ENCODE results near the gene TSPAN7. TPM values are rescaled to one million over a fixed set of nuclear protein-coding genes. Genes with fewer than 3 reads are reported as not detected.

Gene TSPAN7
- polyA plus RNA-seq, 2 of the 4 experiments (the other 2 are of a cell fraction) = 2.5 to 6.1 TPM

DNA sequence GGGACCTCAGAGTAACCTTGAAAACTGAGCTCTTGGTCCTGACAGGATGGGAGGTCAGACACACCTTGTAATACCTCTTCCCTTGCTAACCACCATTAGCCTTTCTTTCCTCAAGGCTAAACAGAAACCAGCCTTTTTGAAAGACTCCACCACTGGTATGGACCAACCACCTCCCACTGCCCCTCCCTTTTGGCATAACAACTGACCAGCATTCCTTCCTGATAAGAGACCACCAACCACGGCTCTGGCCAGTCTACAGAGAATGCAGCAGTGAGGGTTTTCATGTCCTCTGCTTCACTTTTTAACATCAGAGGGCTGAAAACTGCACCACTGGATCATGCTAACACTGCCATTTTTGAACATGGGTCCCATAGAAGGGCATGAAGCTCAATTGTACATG lies 139.7 kb downstream of the TSPAN7 start:
- ATAC-seq (no peak), FAIRE-seq (no peak), DNase-seq (ENCODE audit: low read depth in 1 of 2, low spot score in 1 of 2) (no peak)
- Histone ChIP-seq H3K4me2 (no peak overlapping the region), H3K27ac (no peak overlapping the region), H3K9me3 (no peaks in the 10 kb centered on the region), H3K4me3 (no peak overlapping the region), H3K4me1 (no peaks in the 10 kb centered on the region)
- POLR2A ChIA-PET = no interaction called here
- CTCF ChIA-PET = no interaction called here
- TF ChIP-seq TP53 (CRISPR knock-in tag; IDR thresholded peaks at IDR 0.05) = no peak
- TF ChIP-seq KDM1A (IDR thresholded peaks at IDR 0.05; ENCODE audit: low read depth) = no peak
- TF ChIP-seq TFCP2L1 (CRISPR knock-in tag; IDR thresholded peaks at IDR 0.05) = no peak
- no peak for TF ChIP-seq RNF2 (IDR thresholded peaks at IDR 0.05; ENCODE audit: borderline replicate concordance, low read depth)
- no peak for TF ChIP-seq HEYL (CRISPR knock-in tag; IDR thresholded peaks at IDR 0.05)
- no peak for TF ChIP-seq NPAS2 (CRISPR knock-in tag; IDR thresholded peaks at IDR 0.05; ENCODE audit: borderline replicate concordance)
- TF ChIP-seq, protein P1, sequence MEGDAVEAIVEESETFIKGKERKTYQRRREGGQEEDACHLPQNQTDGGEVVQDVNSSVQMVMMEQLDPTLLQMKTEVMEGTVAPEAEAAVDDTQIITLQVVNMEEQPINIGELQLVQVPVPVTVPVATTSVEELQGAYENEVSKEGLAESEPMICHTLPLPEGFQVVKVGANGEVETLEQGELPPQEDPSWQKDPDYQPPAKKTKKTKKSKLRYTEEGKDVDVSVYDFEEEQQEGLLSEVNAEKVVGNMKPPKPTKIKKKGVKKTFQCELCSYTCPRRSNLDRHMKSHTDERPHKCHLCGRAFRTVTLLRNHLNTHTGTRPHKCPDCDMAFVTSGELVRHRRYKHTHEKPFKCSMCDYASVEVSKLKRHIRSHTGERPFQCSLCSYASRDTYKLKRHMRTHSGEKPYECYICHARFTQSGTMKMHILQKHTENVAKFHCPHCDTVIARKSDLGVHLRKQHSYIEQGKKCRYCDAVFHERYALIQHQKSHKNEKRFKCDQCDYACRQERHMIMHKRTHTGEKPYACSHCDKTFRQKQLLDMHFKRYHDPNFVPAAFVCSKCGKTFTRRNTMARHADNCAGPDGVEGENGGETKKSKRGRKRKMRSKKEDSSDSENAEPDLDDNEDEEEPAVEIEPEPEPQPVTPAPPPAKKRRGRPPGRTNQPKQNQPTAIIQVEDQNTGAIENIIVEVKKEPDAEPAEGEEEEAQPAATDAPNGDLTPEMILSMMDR (IDR thresholded peaks at IDR 0.05) = no peak
- no peak for TF ChIP-seq RFX5 (IDR thresholded peaks at IDR 0.05)
- TF ChIP-seq, protein P2, sequence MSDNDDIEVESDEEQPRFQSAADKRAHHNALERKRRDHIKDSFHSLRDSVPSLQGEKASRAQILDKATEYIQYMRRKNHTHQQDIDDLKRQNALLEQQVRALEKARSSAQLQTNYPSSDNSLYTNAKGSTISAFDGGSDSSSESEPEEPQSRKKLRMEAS (IDR thresholded peaks at IDR 0.05) = no peak
- no peak for TF ChIP-seq CHD4 (IDR thresholded peaks at IDR 0.05; ENCODE audit: borderline replicate concordance)
- no peak for TF ChIP-seq RCOR1 (IDR thresholded peaks at IDR 0.05; ENCODE audit: low read depth, low read length)
- no peak for TF ChIP-seq MYC (IDR thresholded peaks at IDR 0.05; ENCODE audit: borderline replicate concordance, low read length)
- TF ChIP-seq CBX8 (IDR thresholded peaks at IDR 0.05) = no peak
- no peak for TF ChIP-seq SMC3 (IDR thresholded peaks at IDR 0.05)
- no peak for TF ChIP-seq ZC3H11A (IDR thresholded peaks at IDR 0.05)
- no peak for TF ChIP-seq KDM5A (IDR thresholded peaks at IDR 0.05)
- TF ChIP-seq ZSCAN20 (CRISPR knock-in tag; IDR thresholded peaks at IDR 0.05) = no peak
- 0% methylated on average over 1 of the region's 1 CpG for WGBS (ENCODE audit: missing lambda C conversion rate)

DNA sequence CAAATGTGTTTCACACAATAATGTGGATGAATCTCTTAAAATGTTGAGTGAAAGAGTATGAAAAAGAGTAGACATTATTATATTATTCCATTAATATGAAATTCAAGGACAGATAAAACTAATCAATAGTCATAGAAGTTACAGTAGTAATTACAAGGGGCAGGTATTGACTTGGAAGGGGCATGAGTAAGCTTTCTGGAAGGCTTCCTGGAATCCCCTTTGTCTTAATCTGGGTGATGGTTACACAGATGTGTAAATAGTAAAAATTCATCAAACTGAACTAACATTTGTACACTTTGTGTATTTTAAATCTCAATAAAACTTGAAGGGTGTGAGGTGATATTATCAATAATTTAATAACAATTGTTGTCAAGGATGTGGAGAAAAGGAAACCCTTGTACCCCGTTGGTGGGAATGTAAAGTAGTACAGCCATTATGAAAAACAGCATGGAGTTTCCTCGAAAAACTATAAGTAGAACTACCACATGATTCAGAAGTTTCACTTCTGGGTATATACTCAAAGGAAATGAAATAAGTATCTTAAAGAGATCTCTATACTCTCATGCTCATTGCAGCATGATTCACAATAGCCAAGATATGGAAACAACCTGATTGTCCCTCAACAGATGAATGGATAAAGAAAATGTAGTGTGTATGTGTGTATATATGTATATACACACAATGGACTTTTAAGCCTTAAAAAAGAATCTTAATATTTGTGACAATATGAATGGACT lies 143.0 kb downstream of the TSPAN7 start:
- POLR2A ChIA-PET = no interaction called here
- TF ChIP-seq RNF2 (IDR thresholded peaks at IDR 0.05; ENCODE audit: borderline replicate concordance, low read depth) (no peak), JUN (IDR thresholded peaks at IDR 0.05) (no peak), CBX8 (IDR thresholded peaks at IDR 0.05) (no peak), HEYL (CRISPR knock-in tag; IDR thresholded peaks at IDR 0.05) (no peak), SREBF2 (IDR thresholded peaks at IDR 0.05) (no peak), POLR2AphosphoS2 (conservative IDR thresholded peaks at IDR 0.05; ENCODE audit: low read length) (no peak), EHF (CRISPR knock-in tag; IDR thresholded peaks at IDR 0.05) (no peak)
- H3K4me3 ChIP-seq = no peak overlapping the region
- no peaks in the 10 kb centered on the region for H3K9me3 ChIP-seq
- H3K27ac ChIP-seq = no peak overlapping the region
- WGBS (ENCODE audit: missing lambda C conversion rate) = 3% methylated on average over 2 of the region's 2 CpGs
- FAIRE-seq (peak; percentile 76), ATAC-seq (no peak), DNase-seq (ENCODE audit: low read depth in 1 of 2, low spot score in 1 of 2) (no peak)
- no peaks in the 10 kb centered on the region for H3K4me1 ChIP-seq
- no peak overlapping the region for H3K4me2 ChIP-seq
- CTCF ChIA-PET = no interaction called here

DNA sequence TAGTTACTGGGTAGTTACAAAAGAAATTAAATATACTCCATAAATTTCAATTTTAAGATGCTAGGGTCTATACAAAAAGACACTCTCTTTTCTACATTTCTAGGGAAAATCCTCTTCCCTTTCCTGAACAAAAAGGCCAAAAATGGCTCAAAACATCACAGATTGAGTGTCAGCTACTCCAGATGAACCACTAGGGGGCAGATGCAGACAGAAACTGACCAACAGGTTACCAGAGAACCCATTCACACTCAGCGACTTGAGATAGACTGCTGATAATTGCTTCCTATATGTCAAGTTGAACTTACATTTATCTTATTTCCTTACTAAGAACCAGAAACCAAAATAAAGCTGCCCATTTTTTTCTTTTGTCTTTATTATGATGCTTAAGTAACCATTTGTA lies 156.5 kb downstream of the TSPAN7 start:
- no peak overlapping the region for H3K27ac ChIP-seq
- FAIRE-seq (peak; percentile 81), ATAC-seq (peak in 1 of 2 experiments; percentile 70; a peak in 3 of 6 replicates), DNase-seq (ENCODE audit: low read depth in 1 of 2, low spot score in 1 of 2) (peak; percentile 9 to 47)
- no peak overlapping the region for H3K4me2 ChIP-seq
- POLR2A ChIA-PET = no interaction called here
- no peaks in the 10 kb centered on the region for H3K9me3 ChIP-seq
- WGBS (ENCODE audit: missing lambda C conversion rate) = 7% methylated on average over 1 of the region's 1 CpG
- H3K4me1 ChIP-seq = no peaks in the 10 kb centered on the region
- H3K4me3 ChIP-seq = no peak overlapping the region
- CTCF ChIA-PET = interaction anchor here (0.7 kb wide), 1 partner anchor 446 kb away, joined by 3 read pairs; no protein-coding TSS in a partner anchor
- TF ChIP-seq, protein P1 (IDR thresholded peaks at IDR 0.05) = peak; percentile 23; the same call in 2 of the 3 replicates
- TF ChIP-seq, protein P3, sequence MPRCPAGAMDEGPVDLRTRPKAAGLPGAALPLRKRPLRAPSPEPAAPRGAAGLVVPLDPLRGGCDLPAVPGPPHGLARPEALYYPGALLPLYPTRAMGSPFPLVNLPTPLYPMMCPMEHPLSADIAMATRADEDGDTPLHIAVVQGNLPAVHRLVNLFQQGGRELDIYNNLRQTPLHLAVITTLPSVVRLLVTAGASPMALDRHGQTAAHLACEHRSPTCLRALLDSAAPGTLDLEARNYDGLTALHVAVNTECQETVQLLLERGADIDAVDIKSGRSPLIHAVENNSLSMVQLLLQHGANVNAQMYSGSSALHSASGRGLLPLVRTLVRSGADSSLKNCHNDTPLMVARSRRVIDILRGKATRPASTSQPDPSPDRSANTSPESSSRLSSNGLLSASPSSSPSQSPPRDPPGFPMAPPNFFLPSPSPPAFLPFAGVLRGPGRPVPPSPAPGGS (IDR thresholded peaks at IDR 0.05) = no peak
- no peak for TF ChIP-seq CEBPB (IDR thresholded peaks at IDR 0.05)
- TF ChIP-seq, protein P4, sequence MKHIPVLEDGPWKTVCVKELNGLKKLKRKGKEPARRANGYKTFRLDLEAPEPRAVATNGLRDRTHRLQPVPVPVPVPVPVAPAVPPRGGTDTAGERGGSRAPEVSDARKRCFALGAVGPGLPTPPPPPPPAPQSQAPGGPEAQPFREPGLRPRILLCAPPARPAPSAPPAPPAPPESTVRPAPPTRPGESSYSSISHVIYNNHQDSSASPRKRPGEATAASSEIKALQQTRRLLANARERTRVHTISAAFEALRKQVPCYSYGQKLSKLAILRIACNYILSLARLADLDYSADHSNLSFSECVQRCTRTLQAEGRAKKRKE (CRISPR knock-in tag; IDR thresholded peaks at IDR 0.05; ENCODE audit: low read depth) = no peak
- no peak for TF ChIP-seq TP53 (CRISPR knock-in tag; IDR thresholded peaks at IDR 0.05)
- no peak for TF ChIP-seq SREBF2 (IDR thresholded peaks at IDR 0.05)
- no peak for TF ChIP-seq CBX2 (IDR thresholded peaks at IDR 0.05; ENCODE audit: borderline replicate concordance, low read depth)
- no peak for TF ChIP-seq EHF (CRISPR knock-in tag; IDR thresholded peaks at IDR 0.05)
- TF ChIP-seq RAD21 (conservative IDR thresholded peaks at IDR 0.05 in 1 of 2, IDR thresholded peaks at IDR 0.05 in 1 of 2) = peak; percentile 13 to 47; a peak in 2 of 5 replicates
- TF ChIP-seq POLR2AphosphoS2 (conservative IDR thresholded peaks at IDR 0.05; ENCODE audit: low read length) = no peak
- TF ChIP-seq FOXS1 (CRISPR knock-in tag; IDR thresholded peaks at IDR 0.05) = no peak
- 0 out of 3 replicates have a peak, but pooled peaks have one; percentile 6 for TF ChIP-seq SMC3 (IDR thresholded peaks at IDR 0.05)
- TF ChIP-seq POLR2A (IDR thresholded peaks at IDR 0.05; ENCODE audit: low read length) = no peak

Measured in A549 (cell line).